GM03348 (cell line): ENCODE data around the gene JARID2.
A peak's percentile ranks its signal among the peaks of the same experiment; 100 is the strongest.

Experiments
- DNase-seq: peaks from one replicate; pipeline ENCODE4 v3.0.0; 2012; ENCODE audit warnings: low spot score

JARID2 gene

DNA sequence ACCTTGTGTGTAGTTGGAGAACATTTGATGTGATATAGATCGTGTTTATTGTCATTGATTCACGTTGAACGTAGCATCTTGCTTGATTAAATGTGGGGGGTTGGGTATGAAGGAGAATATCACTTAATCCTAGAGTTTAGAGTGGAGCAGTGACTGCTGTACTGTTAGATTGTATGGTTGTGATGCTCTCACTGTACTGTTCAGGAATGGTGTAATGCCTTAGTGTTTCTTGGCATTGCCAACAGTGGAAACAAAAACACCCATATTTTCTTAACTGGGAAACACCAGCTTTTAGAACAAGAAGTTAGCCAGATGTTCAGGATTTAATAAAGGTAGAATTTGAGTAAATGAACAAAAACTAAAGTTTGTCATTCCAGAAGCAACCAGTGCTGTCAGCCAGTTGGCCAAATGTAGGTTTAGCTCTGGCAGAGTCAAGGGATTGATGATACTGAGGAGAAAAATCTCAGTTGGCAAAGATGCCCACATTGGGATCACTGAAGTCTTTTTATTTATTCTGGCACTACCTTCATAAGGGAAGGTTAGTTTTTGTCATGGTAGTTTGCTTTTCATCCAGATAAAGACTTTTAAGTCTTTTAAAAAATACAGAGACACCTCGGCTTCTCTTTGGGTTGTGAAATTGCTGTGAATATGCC is 129.9 kb downstream of the JARID2 start:
- no peak for DNase-seq

DNA sequence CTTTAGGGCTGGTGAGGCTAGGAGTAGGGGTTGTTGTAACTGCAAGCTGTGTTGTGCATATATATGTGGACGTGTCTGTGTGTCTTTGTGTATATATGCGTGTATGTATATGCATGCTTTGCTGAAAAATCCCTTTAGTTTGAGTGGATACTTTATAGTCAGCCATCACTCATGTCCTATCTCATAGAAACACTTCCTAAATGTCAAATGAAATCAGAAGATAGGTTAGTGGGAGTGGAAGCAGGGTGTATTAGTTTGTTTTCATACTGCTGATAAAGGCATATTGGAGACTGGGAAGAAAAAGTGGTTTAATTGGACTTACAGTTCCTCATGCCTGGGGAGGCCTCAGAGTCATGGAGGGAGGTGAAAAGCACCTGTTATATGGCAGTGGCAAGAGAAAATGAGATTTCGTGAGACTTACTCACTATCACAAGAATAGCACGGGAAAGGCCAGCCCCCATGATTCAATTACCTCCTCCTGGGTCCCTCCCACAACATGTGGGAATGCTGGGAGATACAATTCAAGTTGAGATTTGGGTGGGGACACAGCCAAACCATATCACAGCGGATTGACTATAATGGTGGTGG is 131.1 kb downstream of the JARID2 start:
- no peak for DNase-seq

DNA sequence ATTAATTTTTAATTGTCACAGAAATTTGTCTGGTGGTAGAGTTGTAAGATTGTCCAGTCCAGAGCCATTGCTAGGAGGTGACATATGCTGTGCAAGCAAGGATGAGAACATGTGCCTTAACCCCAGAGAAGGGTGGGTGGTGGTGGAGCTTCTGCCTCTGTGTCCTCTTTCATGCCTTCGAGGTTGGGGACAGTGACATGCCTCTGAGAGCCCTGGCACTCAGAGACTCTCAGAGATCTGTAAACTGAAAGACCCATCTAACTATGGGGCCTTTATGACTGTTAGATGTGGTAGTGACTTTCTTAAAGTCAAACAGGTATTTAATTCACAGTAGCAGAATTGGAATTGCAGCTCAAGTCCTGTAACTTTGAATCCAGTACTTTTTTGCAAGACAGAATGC is 132.4 kb downstream of the JARID2 start:
- DNase-seq, result no peak

DNA sequence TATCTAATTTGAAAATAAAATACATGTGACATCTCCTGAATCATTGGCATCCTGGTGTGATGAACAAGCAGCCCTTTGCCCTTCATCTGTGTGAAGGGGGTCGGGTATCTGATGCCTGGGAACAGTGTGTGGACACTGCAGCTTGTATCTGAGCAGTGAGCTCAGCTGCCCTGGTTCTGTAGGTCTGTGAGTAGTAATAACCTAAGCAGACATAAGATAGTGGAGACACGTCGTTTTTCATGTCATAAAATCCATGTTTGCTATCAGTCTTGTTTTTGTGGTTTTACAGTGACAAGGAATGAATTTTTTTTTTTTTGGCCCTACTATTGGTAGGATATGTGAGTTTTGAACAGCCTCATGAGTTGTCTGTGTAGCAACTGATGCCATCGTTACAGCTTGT is 133.0 kb downstream of the JARID2 start:
- no peak for DNase-seq

DNA sequence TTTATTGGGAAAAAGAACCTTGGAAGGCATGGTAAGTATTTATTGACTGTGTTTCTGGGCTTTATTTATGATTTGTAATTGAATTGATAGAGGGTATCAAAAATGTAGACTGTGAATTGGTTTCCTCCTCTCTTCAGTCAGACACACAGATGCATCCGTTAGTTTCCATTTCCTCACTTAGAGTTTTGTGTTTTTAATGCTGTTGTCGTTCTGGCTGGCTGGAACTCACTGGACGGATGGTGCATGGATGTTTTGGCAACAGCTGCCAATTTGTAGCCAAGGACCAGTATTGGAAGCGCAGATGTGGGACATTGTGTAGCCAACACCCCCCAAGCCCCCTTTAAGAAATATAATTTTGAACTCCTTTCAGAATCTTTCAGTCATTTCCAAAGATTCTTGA is 134.5 kb downstream of the JARID2 start:
- DNase-seq, result no peak

DNA sequence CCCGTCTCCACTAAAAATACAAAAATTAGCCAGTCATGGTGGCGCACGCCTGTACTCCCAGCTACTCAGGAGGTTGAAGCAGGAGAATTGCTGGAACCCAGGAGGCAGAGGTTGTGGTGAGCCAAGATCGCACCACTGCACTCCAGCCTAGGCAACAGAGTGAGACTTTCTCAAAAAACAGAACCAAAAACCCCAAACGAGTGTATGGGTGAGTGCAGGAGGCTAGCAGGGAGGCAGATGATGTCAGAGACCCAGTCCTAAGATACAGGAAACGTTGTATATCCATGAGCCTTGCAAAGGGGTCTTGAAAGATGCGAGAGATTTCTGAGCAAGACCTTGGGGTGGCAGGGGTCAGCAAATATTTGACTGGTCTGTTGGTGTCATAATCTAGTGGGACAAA is 136.2 kb downstream of the JARID2 start:
- DNase-seq, result no peak

DNA sequence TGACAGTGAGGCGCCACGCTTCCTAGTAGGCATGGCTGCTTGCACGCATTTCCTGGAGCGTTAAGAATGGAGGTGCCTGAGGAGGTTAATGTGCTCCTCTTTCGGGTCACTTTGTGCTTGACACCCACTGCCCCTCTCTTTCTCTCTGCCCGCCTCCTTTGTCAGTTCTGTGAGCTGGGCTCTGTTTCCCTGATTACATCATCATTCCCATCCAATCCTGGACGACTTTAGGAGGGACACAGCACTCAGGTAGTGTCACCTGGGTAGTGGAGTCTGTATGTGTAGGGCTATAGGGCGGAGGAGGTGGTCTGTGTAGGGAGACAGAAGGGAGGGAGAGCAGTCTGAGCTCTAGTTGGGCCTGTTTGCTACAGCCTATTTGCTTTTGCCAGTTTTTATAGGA is 136.8 kb downstream of the JARID2 start:
- DNase-seq, result no peak

DNA sequence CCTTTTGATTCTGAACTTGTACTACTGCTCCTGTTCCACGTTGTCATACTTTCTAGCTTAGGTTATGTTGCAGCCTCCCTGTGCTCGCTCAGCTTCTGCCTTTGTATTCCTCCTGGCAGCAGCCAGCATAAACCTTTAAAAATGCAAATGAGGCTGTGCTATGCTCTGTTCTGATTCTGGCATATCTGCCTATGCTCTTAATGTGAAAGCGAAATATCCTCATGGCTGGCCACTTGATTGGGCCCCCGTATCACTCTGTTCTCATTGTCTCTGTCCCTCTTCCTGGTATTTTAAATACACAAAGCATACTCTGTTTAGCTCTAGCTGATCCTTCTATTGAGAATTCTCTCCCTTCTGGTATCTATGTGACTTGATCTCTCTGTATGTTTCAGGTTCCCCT is 139.0 kb downstream of the JARID2 start:
- DNase-seq, result no peak

DNA sequence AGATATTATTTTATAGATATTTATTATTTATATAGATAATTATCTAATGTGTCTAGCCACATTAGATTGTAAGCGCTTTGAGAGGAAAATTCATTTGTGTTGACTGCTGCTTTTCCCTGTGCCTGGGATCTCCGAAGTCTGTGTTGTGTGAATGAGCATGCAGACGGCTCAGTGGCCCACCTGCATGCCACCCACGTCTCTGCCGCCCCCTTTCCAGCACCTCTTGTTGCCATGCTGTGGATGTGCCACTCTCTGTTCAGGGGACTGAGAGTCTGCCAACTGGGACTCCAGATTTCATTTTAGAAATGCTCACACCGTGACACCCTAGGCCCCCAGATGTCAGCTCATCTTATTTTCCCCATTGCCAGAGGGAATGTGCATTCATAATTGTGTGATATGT is 139.7 kb downstream of the JARID2 start:
- no peak for DNase-seq

DNA sequence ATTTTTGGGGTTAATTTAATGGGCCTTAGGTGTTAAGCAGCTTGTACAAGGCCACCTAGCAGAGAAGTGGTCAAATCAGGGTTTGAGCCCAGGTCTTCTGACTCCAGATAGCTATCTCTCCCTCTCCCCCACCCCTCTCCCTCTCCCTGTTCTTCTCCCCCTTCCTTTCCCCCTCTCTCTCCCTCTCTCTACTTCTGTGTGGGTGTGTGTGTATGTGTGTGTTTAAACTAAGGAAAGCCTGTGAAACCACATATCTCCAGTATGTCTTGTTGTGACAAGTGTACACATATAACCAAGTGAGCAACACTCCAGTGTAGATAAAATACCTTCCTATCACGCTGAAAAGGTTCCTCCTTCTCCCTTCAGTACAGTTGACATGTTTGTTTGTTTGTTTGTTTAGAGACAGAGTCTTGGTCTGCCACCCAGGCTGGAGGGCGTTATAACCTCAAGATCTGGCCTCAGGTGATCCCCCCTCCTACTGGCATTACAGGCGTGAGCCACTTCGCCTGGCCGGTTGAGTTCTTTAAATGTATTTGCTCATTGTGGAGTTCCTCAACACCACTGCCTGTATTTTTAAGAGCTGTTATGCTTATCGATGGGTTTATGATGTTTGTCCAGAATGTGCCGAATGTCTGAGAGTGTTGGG is 140.4 kb downstream of the JARID2 start:
- no peak for DNase-seq

DNA sequence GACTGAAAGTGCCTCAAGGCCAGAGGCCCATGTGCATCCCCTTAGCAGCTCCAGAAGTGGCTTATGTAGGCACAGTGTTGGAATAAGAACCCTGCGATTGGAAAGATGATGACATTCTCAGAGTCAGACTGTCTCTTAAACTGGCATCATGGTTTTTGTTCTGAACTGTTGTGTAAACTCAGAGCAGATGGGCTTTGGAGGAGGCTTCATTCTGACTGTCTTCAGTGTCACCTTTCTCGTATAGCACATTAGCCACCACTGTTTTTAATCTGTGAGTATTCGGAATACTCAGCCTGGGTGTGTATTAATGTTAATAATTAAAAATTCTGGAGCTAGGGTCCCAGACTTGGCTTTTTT is 140.9 kb downstream of the JARID2 start:
- DNase-seq, result no peak

DNA sequence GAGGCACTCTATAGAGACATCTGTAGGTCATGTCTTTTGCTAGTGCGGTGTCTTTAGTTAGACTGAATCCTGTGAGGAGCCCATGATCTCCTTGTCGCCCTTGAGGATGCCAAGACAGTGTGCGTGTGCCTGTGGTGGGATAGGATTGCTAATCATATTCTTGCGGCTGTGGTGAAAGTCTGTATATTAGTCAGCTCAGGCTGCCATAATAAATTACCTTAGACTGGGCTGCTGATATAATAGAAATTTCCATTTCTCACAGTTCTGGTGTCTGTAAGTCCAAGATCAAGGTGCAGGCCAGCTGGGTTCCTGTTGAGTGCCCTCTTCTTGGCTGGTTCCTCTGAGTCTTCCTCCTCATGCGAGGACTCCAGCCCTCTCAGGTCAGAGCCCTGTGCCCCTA is 141.2 kb downstream of the JARID2 start:
- peak; percentile 14 for DNase-seq

DNA sequence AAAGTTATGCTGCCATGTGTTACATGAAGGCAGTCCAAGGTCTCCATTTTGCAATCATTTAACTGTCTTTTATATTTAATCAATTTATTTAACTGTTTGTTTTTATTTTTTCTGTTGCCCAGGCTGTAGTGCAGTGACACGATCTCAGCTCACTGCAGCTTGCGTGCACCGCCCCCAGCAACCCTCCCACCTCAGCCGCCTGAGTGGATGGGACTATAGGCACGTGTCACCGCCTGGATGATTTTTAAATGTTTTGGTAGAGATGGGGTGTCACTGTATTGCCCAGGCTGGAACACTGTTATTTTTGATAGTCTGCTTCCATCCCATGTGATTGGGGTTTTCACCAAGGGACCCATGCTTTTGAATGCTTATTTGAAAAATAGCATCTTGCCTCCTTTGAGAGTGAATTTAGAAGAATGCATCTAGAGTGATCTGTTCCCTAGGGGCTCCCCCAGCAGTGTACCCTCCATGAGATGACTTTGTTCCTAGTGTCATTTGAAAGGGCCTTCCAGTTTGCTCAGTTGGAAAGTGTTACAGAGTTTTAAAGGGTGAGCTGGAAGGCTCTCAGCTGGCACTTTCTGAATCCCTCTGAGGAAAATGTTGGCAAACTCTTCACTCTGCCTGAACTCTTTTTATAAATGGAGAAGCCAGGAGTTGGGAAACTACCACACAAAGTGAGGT is 143.4 kb downstream of the JARID2 start:
- DNase-seq, result peak; percentile 46

DNA sequence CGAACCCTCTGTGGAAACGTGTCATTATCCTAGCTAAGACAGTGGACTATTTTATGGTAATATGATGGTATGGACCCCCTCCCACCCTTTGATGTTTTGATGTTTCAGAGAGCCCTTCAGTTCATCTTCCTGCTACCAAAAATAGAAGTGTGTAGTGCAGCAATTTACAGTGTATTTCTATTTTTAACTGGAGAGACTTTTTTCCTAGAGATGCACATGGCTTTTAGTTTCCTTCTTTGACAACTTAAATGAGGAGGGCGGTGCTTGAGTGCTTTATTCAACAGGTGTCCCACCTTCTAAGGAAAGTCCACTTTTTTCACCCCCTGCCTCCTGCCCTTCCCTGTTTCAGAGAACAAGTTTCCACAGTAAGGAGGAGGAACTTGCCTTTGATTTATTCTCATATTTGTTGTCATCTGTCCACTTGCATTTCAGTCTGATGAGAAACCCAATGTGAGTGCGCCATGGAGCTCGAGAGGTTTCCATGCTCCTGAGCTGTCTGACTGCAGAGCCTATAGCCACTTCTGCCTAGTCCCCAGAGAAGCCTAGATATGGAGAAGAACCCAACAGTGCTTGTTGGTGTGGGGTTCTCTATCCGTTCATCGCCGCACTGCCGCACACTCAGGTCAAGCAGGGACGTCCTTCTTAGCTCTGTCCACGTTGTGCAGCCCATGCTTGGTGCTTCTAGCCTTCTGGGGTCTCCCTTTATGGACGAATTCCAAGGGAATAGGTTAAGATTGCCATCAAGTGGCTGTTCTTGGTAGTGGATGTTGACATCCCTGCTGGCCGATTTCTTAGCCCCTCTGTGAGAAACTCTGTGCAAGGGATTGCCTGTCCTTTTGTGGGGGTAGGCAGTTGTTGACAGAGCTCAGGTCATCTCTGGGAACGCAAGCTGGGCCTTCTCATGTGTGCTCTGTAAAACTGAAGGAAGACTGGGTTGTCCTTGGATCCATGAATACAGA is 144.2 kb downstream of the JARID2 start:
- peak; percentile 64 for DNase-seq

DNA sequence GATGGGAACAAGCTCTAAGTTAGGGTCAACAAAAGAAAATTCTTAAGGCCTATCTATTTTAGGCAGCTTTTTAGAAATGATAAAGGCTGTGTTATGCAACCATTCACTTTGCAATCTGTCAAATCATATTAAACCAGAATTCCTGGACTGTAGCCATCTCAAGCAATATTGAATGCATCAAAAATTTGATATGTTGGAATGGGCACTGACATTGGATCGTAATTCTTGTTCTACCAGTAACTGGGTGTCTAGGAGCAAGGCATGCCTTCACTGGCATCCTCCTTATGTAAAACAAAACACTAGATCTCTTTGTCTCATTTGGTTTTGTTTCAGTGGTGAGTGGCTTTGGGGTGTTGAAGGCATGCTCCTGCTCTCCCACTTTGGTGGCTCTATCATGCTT is 145.6 kb downstream of the JARID2 start:
- no peak for DNase-seq

DNA sequence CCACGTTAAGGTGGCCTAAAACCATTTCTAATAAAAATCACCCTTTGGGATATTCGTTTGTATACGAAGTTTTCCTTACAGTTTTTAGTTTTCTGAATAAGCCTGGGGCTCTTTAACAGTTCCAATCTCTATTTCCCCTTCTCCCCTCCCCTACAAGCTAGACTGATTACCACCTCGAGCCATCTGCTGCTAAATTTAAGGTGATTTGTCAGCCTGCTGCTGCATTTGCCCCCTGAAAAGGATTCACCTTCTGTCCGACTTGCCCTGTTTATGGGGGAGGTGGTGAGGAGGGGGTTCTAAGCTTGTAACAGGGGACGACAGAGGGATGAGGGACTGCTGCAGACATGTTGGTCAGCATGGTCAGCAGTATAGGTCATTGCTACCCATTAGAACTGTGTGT is 146.3 kb downstream of the JARID2 start:
- no peak for DNase-seq

DNA sequence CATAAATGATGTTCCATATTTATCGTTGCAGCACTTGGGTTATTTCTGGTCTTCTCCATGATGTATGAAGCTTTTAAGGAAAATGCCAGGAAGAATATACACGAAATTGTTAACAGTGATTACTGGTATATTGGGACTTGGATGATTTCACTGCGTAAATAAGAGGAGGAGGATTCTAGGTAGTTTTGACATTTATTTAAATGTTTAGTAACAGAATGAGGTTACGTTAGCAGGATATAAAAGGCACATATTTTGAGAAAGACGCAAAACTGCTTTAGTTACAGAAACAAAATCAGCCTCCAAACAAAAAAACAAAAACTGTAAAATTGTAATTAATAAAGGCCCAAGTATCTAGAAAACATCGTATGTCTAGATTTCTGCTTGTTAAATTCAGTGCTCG is 147.7 kb downstream of the JARID2 start:
- DNase-seq, result no peak

DNA sequence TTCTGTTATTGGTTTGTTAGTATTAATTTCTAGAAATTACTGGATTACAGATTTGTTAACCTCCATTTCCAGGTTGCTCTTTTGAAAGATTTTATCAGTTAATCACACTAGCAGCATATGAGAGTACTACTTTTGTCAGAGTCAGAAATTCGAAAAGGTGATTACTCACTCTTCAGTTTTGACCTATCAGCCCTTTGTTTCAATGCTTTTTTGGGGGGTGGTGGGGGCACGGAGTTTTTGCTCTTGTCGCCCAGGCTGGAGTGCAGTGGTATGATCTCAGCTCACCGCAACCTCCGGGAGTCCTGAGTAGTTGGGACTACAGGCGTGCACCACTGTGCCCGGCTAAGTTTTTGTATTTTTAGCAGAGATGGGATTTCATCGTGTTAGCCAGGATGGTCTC is 149.2 kb downstream of the JARID2 start:
- no peak for DNase-seq

DNA sequence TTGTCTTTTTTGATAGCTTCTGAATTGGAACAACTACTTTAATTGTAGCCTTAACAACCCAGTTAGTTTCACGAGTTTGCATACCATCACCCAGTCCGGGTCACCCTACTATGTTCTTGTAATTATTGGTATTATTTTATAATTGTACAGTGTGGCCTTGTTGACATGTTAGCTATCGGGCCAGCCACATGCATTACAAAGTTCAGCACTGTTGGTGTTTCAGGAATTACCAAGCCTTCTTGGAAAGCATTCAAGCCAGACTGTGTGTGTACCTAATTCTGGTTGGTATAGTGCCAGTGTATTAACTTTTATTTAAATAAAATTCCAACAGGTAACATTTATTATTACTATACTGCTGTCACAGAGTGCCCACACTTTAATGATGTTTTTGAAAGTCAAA is 150.9 kb downstream of the JARID2 start:
- DNase-seq, result no peak

DNA sequence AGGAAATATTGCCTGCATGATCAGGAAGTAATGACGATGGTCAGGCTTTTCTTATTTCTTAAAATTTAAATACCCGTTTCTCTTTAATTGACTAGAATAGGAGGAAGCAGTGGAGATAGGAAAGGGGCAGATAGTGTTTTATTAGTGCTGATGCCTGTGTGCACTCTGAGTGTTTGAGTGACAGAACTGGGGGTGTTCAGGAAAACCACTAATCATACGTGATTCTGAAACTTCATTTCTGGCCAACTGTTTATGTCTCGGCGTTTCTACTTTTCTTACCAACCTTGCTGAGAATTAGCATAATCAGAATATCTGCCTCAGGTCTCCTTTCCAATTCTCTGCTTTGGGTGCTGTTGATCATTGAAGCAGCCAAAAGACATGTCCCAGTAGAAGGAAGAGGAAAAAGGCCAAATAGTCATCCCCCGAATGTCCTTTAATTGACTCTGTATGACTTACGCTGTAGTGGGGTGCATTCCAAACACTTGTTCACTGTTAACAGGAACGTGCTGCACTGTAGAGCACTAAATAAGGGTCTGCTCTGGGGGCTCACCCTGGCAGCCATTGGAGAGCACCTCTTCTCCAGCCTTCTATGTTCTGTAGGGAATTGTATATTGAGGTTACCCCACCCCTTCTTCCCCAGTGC is 152.9 kb downstream of the JARID2 start:
- no peak for DNase-seq

DNA sequence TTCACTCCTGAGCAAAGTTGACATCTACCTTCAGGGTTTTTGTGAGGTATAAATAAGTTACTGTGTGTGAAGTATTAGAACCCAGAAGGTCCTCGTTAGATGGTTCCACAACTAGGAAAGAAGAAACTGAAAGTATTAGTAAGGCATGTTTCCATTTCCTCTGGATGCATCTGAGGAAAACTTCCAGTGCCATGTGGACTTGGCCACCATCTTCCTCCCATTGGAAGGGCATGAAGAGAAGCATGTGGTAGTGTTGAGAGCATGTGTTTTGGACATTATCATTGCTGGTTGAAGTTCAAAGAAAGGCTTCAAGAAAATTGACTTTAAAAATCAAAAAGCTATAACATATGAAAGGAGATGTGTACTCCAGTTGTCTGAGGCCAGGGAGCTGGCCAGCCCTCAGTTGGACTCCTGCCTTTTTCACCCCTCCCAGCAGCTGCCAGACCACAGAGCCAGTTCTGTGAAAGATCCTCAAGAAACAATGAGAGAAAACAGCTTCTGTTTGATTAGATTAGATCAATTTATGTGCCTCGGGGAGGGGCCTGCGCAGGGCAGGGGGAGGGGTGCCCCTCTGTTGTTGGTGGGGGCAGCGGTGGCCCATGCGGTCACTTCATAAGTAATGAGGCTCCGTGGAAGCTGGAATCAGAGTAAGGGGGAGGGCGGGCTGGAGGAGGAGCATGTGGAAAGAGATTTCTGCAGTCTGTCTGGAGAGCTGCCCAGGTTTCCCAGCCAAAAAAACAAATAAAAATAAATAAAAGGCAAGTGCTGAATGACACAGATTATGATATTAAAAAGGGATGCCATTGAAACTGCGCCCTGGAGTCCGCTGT is 154.0 kb downstream of the JARID2 start:
- peak; percentile 84 for DNase-seq
